ENCODE measurements around the gene CD28. TPM values are rescaled to one million over a fixed set of nuclear protein-coding genes. Genes with fewer than 3 reads are reported as not detected.
"Not testable (repeated sequence)": the region's sequence is repeated elsewhere in the genome, so short reads cannot be mapped to it uniquely, and the experiment has no call there.

The CD28 gene
- total RNA-seq, 2 experiments from 2014 or later = 128 to 130 TPM

DNA sequence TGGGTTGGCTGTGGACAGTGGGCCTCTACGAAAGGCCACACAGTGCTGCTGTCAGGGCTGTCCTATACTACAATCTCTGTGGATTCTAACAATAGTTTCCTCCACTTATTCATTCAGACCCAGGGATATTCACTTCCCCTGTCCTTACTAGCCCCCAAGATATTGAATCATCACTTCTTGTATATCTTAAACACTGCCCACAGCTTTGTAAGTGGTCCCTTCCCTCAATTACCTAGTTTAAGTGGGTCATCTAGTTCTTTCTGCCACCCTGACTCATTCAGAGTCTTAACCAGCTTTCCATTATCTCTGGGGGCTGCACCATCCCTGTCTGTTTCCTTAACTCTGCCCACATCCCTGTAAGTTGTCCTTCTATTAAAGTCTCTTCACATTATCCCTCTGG lies 69.2 kb downstream of the CD28 start:
- Histone ChIP-seq H3K27me3 (ENCODE audit: control insufficient read depth in 1 of 2, insufficient read depth in 2 of 2, low read length in 2 of 2) (no peaks in the 10 kb centered on the region), H3K36me3 (ENCODE audit: insufficient read depth, low read length) (no peaks in the 10 kb centered on the region), H3K4me3 (ENCODE audit: low read length) (no peak overlapping the region), H3K9me3 (ENCODE audit: control insufficient read depth in 1 of 2, insufficient read depth in 1 of 2, low read length in 2 of 2) (no peaks in the 10 kb centered on the region), H3K27ac (ENCODE audit: low read depth in 1 of 2, low read length in 2 of 2) (no peak overlapping the region), H3K4me1 (ENCODE audit: insufficient read depth, low read length) (peaks cover 3% of the 10 kb centered on the region)
- TF ChIP-seq, protein P1, sequence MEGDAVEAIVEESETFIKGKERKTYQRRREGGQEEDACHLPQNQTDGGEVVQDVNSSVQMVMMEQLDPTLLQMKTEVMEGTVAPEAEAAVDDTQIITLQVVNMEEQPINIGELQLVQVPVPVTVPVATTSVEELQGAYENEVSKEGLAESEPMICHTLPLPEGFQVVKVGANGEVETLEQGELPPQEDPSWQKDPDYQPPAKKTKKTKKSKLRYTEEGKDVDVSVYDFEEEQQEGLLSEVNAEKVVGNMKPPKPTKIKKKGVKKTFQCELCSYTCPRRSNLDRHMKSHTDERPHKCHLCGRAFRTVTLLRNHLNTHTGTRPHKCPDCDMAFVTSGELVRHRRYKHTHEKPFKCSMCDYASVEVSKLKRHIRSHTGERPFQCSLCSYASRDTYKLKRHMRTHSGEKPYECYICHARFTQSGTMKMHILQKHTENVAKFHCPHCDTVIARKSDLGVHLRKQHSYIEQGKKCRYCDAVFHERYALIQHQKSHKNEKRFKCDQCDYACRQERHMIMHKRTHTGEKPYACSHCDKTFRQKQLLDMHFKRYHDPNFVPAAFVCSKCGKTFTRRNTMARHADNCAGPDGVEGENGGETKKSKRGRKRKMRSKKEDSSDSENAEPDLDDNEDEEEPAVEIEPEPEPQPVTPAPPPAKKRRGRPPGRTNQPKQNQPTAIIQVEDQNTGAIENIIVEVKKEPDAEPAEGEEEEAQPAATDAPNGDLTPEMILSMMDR (IDR thresholded peaks at IDR 0.05) = no peak
- H3K4me1 Mint-ChIP-seq (ENCODE audit: low read depth) = peaks cover 39% of the 10 kb centered on the region
- intact Hi-C loops (cut with DNase I, micrococcal nuclease) = no loop called here
- no peaks in the 10 kb centered on the region for H3K9me3 Mint-ChIP-seq
- H3K4me3 Mint-ChIP-seq = no peak overlapping the region
- H3K27me3 Mint-ChIP-seq = no peaks in the 10 kb centered on the region
- DNase-seq = no peak
- no peak overlapping the region for H3K27ac Mint-ChIP-seq
- no peak for ATAC-seq (ENCODE audit: poor library complexity)
- POLR2A ChIA-PET = interaction anchor here (1.3 to 2.2 kb wide), 2 partner anchors 35 to 43 kb away, joined by 4 to 11 read pairs; no protein-coding TSS in a partner anchor
- CTCF ChIA-PET = no interaction called here
- H3K36me3 Mint-ChIP-seq (ENCODE audit: low read depth) = peaks cover 41% of the 10 kb centered on the region

DNA sequence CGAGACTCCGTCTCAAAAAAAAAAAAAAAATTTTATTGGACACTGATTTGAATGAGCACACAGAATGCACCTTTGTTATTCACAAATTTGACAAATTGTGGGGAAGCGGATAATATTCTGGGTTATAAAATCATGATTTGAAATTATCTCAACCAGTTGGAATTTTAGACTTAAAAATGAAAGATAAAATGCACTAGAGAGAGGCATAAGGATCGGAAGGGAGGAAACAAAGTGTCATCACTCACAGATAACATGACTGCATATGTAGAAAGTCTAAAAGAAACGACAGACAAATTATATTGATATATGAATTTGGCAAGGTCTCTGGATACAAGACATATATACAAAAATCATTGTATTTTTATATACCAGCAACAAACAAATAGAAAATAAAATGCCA lies 70.6 kb downstream of the CD28 start:
- CTCF ChIA-PET = interaction anchor here (0.7 kb wide), 1 partner anchor 775 kb away, joined by 4 read pairs; no protein-coding TSS in a partner anchor
- peaks cover 31% of the 10 kb centered on the region for H3K36me3 Mint-ChIP-seq (ENCODE audit: low read depth)
- no peak for DNase-seq
- no peak overlapping the region for H3K4me3 Mint-ChIP-seq
- no peaks in the 10 kb centered on the region for H3K9me3 Mint-ChIP-seq
- H3K27ac Mint-ChIP-seq = no peak overlapping the region
- TF ChIP-seq, protein P1 (IDR thresholded peaks at IDR 0.05) = no peak
- H3K27me3 ChIP-seq (ENCODE audit: control insufficient read depth in 1 of 2, insufficient read depth in 2 of 2, low read length in 2 of 2) = no peaks in the 10 kb centered on the region
- no peaks in the 10 kb centered on the region for H3K36me3 ChIP-seq (ENCODE audit: insufficient read depth, low read length)
- H3K27ac ChIP-seq (ENCODE audit: low read depth in 1 of 2, low read length in 2 of 2) = no peak overlapping the region
- H3K4me3 ChIP-seq (ENCODE audit: low read length) = no peak overlapping the region
- H3K9me3 ChIP-seq (ENCODE audit: control insufficient read depth in 1 of 2, insufficient read depth in 1 of 2, low read length in 2 of 2) = no peaks in the 10 kb centered on the region
- ATAC-seq (ENCODE audit: poor library complexity) = no peak
- H3K4me1 Mint-ChIP-seq (ENCODE audit: low read depth) = peaks cover 44% of the 10 kb centered on the region
- POLR2A ChIA-PET = no interaction called here
- H3K4me1 ChIP-seq (ENCODE audit: insufficient read depth, low read length) = peaks cover 5% of the 10 kb centered on the region
- intact Hi-C loops (cut with DNase I, micrococcal nuclease) = no loop called here
- H3K27me3 Mint-ChIP-seq = no peaks in the 10 kb centered on the region

DNA sequence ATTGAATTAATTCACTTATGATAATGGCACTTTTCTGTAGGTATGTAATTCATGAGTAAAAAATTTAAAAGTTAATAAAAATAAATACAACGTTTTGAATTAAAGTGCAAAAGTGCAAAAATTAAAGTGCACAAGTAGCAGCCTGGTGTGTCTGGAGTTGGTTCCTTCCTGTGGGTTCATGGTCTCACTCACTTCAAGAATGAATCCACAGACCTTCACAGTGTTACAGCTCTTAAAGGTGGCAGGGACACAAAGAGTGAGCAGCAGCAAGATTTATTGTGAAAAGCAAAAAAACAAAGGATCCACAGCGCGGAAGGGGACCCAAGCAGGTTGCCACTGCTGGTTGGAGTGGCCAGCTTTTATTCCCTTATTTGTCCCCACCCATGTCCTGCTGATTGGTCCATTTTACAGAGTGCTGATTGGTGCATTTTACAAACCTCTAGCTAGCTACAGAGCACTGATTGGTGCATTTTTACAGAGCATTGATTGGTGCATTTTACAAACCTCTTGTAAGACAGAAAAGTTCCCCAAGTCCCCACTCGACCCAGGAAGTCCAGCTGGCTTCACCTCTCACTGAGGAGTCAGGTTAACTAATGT lies 73.1 kb downstream of the CD28 start:
- not testable (repeated sequence) for H3K27ac ChIP-seq (ENCODE audit: low read depth in 1 of 2, low read length in 2 of 2); H3K36me3 ChIP-seq (ENCODE audit: insufficient read depth, low read length); H3K27me3 Mint-ChIP-seq; H3K4me3 Mint-ChIP-seq; H3K9me3 Mint-ChIP-seq; ATAC-seq (ENCODE audit: poor library complexity); H3K27me3 ChIP-seq (ENCODE audit: control insufficient read depth in 1 of 2, insufficient read depth in 2 of 2, low read length in 2 of 2); H3K4me3 ChIP-seq (ENCODE audit: low read length); H3K27ac Mint-ChIP-seq; DNase-seq; H3K9me3 ChIP-seq (ENCODE audit: control insufficient read depth in 1 of 2, insufficient read depth in 1 of 2, low read length in 2 of 2)
- H3K36me3 Mint-ChIP-seq (ENCODE audit: low read depth) = peaks cover 14% of the 10 kb centered on the region
- ChIA-PET CTCF (interaction anchor here (1.2 kb wide), 1 partner anchor 61 kb away, joined by 3 read pairs; no protein-coding TSS in a partner anchor), POLR2A (interaction anchor here (1.0 to 4.1 kb wide), 4 partner anchors 13 to 62 kb away, joined by 3 to 20 read pairs (median 4); no protein-coding TSS in a partner anchor)
- intact Hi-C loops (cut with DNase I, micrococcal nuclease) = loop anchor here (5.0 to 10.0 kb wide), 6 partner anchors 32 to 295 kb away; partner anchors contain the start of gene RAPH1 (in 1 of the 2)
- H3K4me1 ChIP-seq (ENCODE audit: insufficient read depth, low read length) = peaks cover 16% of the 10 kb centered on the region
- peaks cover 52% of the 10 kb centered on the region for H3K4me1 Mint-ChIP-seq (ENCODE audit: low read depth)

All from CD4-positive, alpha-beta T cell (primary cell).